CD4-positive, alpha-beta T cell treated with Interleukin-21 for 1 hour (primary cell): Measurements from ENCODE around the gene FGF2.
"Not testable (repeated sequence)": the region's sequence is repeated elsewhere in the genome, so short reads cannot be mapped to it uniquely, and the experiment has no call there.

ENCODE experiments used
- DNase-seq: peaks from one replicate; pipeline ENCODE4 v3.0.0-alpha.2; 2020

The FGF2 gene

DNA sequence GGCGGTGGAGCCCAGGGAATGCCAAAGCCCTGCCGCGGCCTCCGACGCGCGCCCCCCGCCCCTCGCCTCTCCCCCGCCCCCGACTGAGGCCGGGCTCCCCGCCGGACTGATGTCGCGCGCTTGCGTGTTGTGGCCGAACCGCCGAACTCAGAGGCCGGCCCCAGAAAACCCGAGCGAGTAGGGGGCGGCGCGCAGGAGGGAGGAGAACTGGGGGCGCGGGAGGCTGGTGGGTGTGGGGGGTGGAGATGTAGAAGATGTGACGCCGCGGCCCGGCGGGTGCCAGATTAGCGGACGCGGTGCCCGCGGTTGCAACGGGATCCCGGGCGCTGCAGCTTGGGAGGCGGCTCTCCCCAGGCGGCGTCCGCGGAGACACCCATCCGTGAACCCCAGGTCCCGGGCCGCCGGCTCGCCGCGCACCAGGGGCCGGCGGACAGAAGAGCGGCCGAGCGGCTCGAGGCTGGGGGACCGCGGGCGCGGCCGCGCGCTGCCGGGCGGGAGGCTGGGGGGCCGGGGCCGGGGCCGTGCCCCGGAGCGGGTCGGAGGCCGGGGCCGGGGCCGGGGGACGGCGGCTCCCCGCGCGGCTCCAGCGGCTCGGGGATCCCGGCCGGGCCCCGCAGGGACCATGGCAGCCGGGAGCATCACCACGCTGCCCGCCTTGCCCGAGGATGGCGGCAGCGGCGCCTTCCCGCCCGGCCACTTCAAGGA is at the start of gene FGF2:
Gene FGF2 (plus strand): TSS at position 279 of the 705 bp plus-strand sequence. CDS start 344 bp downstream, at position 623.
- no peak for DNase-seq

- DNase-seq: no peak
Observed at GRCh38 chr4:122776916-122777315, 49.7 kb upstream of the FGF2 start.

DNA sequence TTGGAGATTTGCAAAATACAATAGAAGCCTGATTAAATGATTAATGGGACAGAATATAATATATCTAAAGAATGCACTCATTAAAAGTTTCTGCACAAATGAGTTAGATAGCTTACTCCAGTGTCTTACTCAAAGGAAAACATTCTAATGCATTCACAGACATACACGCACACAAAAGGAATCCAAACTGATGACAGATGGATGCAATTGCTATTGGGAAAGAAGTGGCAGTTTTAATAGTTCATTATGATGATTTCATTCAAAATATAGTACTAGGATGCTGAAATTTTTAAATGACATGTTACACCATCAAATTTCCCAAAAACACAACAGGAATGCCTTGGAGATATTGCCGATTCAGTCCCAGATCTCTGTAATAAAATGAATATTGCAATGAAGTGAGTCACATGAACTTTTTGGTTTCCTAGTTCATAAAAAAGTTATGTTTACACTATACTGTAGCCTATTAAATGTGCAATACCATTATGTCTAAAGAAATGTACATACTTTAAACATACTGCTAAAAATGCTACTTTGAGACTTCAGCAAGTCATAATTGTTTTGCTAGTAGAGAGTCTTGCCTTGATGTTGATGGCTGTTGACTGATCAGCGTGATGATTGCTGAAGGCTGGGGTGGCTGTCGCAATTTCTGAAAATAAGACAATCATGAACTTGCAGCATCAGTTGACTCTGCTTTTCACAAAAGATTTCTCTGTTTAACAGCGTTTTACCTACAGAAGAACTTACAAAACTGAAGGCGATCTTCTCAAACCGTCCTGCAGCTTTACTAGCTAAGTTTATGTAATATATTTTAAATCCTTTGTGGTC is 48.6 kb upstream of the FGF2 start:
- DNase-seq: no peak

DNA sequence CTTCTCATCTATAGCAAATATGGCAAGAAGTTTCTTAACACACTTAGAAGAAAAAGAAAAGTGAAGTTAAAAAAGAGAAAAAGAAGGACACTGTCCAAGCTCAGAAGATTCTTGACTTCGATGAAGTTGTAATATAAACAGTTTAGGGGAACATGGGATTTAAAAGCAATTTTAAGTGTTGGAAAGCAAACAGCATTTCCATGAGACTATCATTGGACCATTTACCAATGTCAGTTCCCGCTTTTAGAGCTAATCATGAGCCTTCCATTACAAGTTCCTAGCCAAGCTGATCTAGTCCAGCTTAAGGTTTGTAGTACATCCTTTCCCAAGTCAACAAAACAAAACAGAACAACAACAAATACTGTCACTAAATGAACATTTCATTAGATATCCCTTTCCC is 45.1 kb upstream of the FGF2 start:
- no peak for DNase-seq

- no peak for DNase-seq
Observed at GRCh38 chr4:122783301-122784215, 43.1 kb upstream of the FGF2 start.

DNA sequence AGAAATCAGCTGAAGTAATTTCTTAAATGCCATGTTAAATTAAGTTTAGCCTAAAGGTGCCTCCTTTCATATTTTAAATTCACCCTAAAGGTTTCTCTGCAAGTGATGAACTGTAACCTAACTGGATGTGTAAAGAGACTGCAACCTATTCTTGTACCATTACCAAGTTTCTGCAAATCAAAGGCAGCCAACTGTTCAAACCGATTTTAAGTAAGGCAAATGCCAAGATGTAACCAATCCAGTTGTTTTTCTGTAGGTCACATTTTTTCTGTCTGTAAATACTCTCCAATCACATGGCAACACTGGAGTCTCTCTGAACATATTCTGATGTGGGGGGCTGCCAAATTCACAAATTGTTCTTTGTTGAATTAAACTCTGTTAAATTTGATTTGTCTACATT is 42.4 kb upstream of the FGF2 start:
- no peak for DNase-seq

DNA sequence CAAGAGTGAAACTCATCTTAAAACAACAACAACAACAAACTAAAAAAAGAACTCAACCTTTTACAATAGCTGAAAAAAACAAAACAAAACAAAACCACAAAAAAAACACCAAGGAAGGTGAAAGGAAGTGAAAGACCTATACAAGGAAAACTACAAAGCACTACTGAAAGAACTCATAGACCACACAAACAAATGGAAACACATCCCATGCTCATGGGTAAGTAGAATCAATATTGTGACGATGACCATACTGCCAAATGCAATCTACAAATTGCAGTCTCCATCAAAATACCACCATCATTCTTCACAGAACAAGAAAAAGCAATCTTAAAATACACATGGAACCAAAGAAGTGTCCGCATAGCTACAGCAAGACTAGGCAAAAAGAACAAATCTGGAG is 41.5 kb upstream of the FGF2 start:
- DNase-seq: no peak

DNA sequence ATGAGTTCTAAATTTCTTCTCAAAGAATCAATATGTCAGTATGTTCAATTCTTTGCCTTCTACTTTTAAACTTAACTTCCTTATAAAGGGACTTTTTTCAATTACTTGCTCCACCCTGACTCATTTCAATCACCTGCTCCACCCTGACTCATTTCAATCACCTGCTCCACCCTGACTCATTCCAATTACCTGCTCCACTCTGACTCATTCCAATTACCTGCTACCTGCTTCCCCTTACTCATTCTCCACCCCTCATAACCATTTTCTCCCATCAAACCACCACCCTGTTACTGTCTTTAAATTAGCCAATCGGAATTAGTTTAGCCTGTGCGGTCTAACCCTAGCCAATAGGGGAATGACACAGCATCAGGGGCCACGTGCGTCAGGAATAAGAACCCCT is 40.3 kb upstream of the FGF2 start:
- not testable (repeated sequence) for DNase-seq

GRCh38 chr4:122786920-122787319 is 39.7 kb upstream of the FGF2 start:
- DNase-seq: not testable (repeated sequence)

DNA sequence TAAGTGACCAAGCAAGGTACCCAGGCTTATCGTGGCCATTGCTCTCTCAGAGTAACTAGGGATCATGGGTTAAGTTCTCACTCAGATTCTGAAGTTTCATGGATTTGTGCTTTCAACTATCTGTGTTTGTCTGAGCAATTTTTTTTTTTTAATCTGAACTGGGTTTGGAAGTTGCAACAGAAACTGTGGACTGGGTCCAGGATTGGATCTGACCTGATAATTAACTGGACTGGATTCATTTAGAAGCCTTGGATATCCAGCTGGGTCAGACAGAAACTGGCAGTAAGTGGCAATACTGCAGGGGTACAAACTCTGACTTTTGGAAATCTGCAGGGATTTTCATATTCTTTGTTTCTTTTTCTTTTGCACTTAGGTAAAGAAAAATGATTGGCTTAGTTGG is 38.7 kb upstream of the FGF2 start:
- no peak for DNase-seq

DNA sequence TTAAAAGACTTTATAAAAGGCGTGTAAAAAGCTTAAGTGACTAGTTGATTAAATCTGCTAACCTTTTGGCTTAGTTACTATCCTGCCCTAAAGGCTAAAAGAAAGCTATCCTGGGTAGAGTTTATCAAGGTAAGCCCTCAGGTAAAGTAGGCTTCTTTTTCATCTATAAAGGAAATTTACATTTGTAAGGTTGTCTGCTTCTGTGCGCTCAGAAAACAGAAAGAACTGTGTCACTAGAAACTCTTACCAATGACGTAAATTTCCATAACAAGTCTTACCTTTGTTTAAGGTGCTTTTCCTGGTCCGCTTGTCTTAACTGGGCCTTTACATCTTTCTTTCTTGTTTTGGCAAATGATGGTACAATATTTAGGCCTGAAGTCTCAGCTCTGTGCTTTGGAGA is 37.7 kb upstream of the FGF2 start:
- no peak for DNase-seq

DNA sequence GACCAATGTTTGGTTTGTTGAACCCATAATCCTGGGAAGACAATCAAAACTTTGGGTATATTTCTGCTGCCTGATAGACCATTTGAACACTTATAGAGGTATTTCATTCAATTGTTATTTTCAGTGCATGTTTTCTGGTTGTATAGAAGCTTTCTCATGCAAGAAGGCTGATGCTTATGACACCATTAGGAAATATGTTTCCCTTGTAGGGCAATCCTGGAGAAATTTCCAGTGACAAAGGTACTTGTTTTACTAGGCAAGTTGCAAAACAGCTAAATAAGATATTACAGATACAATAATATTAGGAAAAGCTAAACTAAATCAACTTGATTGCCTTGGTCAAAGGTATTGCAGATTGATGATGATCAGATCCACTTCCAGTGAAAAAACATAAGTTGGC is 32.8 kb upstream of the FGF2 start:
- no peak for DNase-seq

- no peak for DNase-seq
Observed at GRCh38 chr4:122796801-122797404, 29.7 kb upstream of the FGF2 start.

DNA sequence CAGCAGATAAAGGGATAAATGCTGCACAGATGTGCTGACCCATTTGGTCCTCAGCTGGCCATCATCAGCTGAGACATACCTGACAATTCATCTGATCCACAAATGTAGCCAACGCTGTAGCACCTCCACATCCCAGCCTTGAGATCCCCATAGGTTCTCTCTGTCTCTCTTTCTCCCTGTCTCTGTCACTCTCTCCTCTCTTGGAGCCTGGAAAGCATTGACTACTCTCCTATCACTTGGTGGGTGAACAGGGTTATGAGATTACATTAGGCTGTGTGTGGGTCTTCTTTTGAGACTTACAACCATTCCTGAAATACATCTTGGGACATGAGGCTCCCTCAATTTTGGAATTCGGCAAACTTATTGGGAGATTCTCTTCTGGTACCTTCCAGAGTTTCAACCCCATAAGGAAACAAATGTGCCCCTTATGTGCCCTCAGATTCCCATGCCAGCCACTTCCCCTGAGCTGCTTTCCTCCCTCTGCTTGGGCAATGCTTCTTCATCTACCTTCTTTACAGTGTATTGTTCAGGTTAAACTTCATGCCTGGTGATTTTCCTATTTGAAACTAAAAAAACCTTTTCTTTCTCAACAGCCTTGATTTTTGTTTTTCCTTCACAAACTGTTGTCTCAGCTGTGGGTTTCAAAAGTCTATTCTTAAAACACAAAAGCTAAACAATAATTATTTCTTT is 29.1 kb upstream of the FGF2 start:
- DNase-seq: no peak

DNA sequence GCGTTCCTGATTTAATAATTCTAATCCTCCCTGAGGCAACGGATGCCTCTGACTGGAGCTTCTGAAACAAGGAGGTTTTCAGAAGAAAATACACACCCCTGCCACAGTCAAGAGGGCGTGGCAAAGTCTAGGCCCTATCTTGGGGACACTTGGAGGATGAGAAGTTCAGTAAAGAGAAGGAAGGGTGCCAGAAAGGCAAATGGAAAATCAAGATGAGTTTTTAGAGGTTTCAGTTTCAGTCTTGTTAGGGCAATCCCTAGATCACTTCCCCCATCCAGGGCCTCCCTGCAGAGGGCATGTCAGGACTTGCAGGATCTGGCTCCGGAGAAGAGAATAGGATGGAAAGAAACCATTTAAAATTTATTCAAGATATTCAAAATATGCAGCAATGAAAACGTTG is 28.5 kb upstream of the FGF2 start:
- no peak for DNase-seq

- DNase-seq: no peak
Observed at GRCh38 chr4:122798917-122799316, 27.7 kb upstream of the FGF2 start.

- DNase-seq: no peak
Observed at GRCh38 chr4:122803788-122804208, 22.8 kb upstream of the FGF2 start.

- DNase-seq: no peak
Observed at GRCh38 chr4:122806981-122807679, 19.5 kb upstream of the FGF2 start.

DNA sequence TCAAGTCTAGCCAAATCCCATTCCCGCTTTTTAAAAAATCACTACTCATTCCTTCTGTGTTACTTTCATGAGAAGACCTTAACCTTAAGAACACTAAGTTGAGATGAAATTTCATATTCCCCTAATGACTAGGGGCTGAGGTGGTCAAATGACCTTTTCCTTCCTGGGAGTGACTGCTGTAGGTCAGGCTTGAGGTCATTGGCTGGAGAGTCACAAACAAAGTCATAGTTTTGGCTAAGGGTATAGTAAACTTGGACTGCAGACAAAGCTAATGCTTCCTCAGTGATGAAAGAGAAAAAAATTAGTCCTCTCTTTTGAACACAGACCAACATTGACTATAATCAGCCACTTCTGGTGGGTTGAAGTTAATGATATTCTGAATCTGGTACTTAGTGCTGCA is 16.0 kb upstream of the FGF2 start:
- DNase-seq: no peak

DNA sequence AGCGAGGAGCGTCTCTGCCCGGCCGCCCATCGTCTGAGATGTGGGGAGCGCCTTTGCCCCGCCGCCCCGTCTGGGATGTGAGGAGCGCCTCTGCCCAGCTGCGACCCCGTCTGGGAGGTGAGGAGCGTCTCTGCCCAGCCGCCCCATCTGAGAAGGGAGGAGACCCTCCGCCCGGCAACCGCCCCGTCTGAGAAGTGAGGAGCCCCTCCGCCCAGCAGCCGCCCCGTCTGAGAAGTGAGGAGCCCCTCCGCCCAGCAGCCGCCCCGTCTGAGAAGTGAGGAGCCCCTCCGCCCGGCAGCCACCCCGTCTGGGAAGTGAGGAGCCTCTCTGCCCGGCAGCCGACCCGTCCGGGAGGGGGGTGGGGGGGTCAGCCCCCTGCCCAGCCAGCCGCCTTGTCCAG is 14.8 kb upstream of the FGF2 start:
- not testable (repeated sequence) for DNase-seq

DNA sequence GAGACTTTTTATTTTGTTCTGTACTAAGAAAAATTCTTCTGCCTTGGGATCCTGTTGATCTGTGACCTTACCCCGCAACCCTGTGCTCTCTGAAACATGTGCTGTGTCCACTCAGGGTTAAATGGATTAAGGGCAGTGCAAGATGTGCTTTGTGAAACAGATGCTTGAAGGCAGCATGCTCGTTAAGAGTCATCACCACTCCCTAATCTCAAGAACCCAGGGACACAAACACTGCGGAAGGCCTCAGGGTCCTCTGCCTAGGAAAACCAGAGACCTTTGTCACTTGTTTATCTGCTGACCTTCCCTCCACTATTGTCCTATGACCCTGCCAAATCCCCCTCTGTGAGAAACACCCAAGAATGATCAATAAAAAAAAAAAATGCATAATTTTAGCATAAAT is 13.8 kb upstream of the FGF2 start:
- DNase-seq: not testable (repeated sequence)

DNA sequence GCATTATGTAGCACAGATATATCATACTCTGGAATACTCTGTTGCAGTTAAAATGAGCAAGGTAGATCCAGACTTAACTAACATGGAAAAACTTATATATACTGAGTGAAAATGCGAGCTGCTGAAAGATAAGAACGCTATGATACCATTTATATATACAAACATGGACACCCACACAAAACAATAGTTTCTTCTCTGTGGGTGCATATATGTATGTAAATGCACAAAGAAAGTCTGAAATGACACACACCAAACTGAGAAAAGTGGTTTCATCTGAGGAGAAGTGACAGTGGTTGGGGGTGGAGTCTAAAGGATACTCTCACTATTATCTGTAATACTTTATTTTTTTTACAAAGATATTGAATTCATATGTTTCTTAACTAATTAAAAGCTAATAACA is 12.2 kb upstream of the FGF2 start:
- DNase-seq: no peak
